GM21367 (cell line): ENCODE data around the gene DCTD.
"Not testable (repeated sequence)": the region's sequence is repeated elsewhere in the genome, so short reads cannot be mapped to it uniquely, and the experiment has no call there.

ENCODE experiments used
- ATAC-seq: cut with Tn5 transposase; IDR thresholded peaks from one replicate; pipeline ENCODE4 v1.9.1; 2021; ENCODE audit not compliant: unreplicated experiment

DCTD gene

GRCh38 chr4:182922501-182923284 lies 5.5 kb upstream of the DCTD start:
- no peak for ATAC-seq

- no peak for ATAC-seq
Observed at GRCh38 chr4:182921608-182922007, 4.4 kb upstream of the DCTD start.

- no peak for ATAC-seq
Observed at GRCh38 chr4:182920676-182921075, 3.5 kb upstream of the DCTD start.

GRCh38 chr4:182918791-182919302 lies 1.7 kb upstream of the DCTD start:
- ATAC-seq = peak; percentile 28

GRCh38 chr4:182918044-182918607 lies 940 bp upstream of the DCTD start:
- ATAC-seq = peak; percentile 19

GRCh38 chr4:182916483-182917181 lies 554 bp downstream of the DCTD start:
- ATAC-seq = peak; percentile 16

- ATAC-seq = no peak
Observed at GRCh38 chr4:182914357-182914756, 2.8 kb downstream of the DCTD start.

GRCh38 chr4:182913621-182914020 lies 3.6 kb downstream of the DCTD start:
- no peak for ATAC-seq

GRCh38 chr4:182913036-182913435 lies 4.2 kb downstream of the DCTD start:
- ATAC-seq = no peak

GRCh38 chr4:182908124-182908523 lies 9.1 kb downstream of the DCTD start:
- ATAC-seq = no peak

- no peak for ATAC-seq
Observed at GRCh38 chr4:182907396-182907795, 9.8 kb downstream of the DCTD start.

GRCh38 chr4:182906786-182907185 lies 10.4 kb downstream of the DCTD start:
- ATAC-seq = no peak

GRCh38 chr4:182905038-182905437 lies 12.1 kb downstream of the DCTD start:
- no peak for ATAC-seq

GRCh38 chr4:182904211-182904761 lies 12.9 kb downstream of the DCTD start:
- ATAC-seq = no peak

GRCh38 chr4:182903013-182903412 lies 14.2 kb downstream of the DCTD start:
- no peak for ATAC-seq

- ATAC-seq = no peak
Observed at GRCh38 chr4:182901337-182901736, 15.8 kb downstream of the DCTD start.

- not testable (repeated sequence) for ATAC-seq
Observed at GRCh38 chr4:182900021-182900420, 17.2 kb downstream of the DCTD start.

- no peak for ATAC-seq
Observed at GRCh38 chr4:182898479-182898799, 18.7 kb downstream of the DCTD start.

GRCh38 chr4:182897601-182898478 lies 19.3 kb downstream of the DCTD start:
- ATAC-seq = no peak

- ATAC-seq = no peak
Observed at GRCh38 chr4:182896421-182896820, 20.8 kb downstream of the DCTD start.

- no peak for ATAC-seq
Observed at GRCh38 chr4:182895791-182896292, 21.3 kb downstream of the DCTD start.
